Stimulated activated CD4-positive, alpha-beta T cell treated with anti-CD3 and anti-CD28 coated beads, Interleukin-4, amount 100 ng/mL, for 4 hours (primary cell): Measurements from ENCODE around the gene TAMM41.
"Not testable (repeated sequence)": the region's sequence is repeated elsewhere in the genome, so short reads cannot be mapped to it uniquely, and the experiment has no call there.

ENCODE experiments used
- DNase-seq, 2 experiments: peaks; one replicate each; pipeline ENCODE4 v3.0.0-alpha.2; 2020

Gene TAMM41

GRCh38 chr3:11810276-11810675 is 36.4 kb downstream of the TAMM41 start:
- no peak for DNase-seq

- no peak for DNase-seq
Observed at GRCh38 chr3:11808231-11808630, 38.5 kb downstream of the TAMM41 start.

GRCh38 chr3:11807686-11808085 is 39.0 kb downstream of the TAMM41 start:
- DNase-seq, result no peak

- no peak for DNase-seq
Observed at GRCh38 chr3:11805716-11806115, 41.0 kb downstream of the TAMM41 start.

GRCh38 chr3:11803977-11804892 is 42.5 kb downstream of the TAMM41 start:
- DNase-seq, result peak in 1 of 2 experiments; percentile 13

- DNase-seq, result no peak
Observed at GRCh38 chr3:11799791-11800190, 46.9 kb downstream of the TAMM41 start.

- DNase-seq, result no peak
Observed at GRCh38 chr3:11794927-11795326, 51.8 kb downstream of the TAMM41 start.

- DNase-seq, result no peak
Observed at GRCh38 chr3:11791339-11792200, 55.1 kb downstream of the TAMM41 start.

- DNase-seq, result no peak
Observed at GRCh38 chr3:11789412-11789811, 57.3 kb downstream of the TAMM41 start.

GRCh38 chr3:11784971-11785377 is 61.7 kb downstream of the TAMM41 start:
- DNase-seq, result no peak

- DNase-seq, result no peak
Observed at GRCh38 chr3:11780341-11780740, 66.3 kb downstream of the TAMM41 start.

- no peak for DNase-seq
Observed at GRCh38 chr3:11779626-11780025, 67.1 kb downstream of the TAMM41 start.

GRCh38 chr3:11778248-11778647 is 68.4 kb downstream of the TAMM41 start:
- DNase-seq, result no peak

GRCh38 chr3:11776346-11776745 is 70.3 kb downstream of the TAMM41 start:
- DNase-seq, result no peak

GRCh38 chr3:11775493-11775892 is 71.2 kb downstream of the TAMM41 start:
- no peak for DNase-seq

GRCh38 chr3:11774296-11774877 is 72.3 kb downstream of the TAMM41 start:
- no peak for DNase-seq

- not testable (repeated sequence) for DNase-seq
Observed at GRCh38 chr3:11771931-11772330, 74.8 kb downstream of the TAMM41 start.

- DNase-seq, result peak; percentile 62 to 80
Observed at GRCh38 chr3:11770477-11771391, 76.0 kb downstream of the TAMM41 start.

GRCh38 chr3:11769704-11770476 is 76.8 kb downstream of the TAMM41 start:
- DNase-seq, result no peak

- no peak for DNase-seq
Observed at GRCh38 chr3:11768604-11769003, 78.1 kb downstream of the TAMM41 start.

GRCh38 chr3:11764931-11765363 is 81.7 kb downstream of the TAMM41 start:
- no peak for DNase-seq
